Activated CD4-positive, CD25-positive, alpha-beta regulatory T cell (primary cell): ENCODE measurements around the gene LIX1.
"Not testable (repeated sequence)": the region's sequence is repeated elsewhere in the genome, so short reads cannot be mapped to it uniquely, and the experiment has no call there.

Experiments
- DNase-seq, 4 experiments: peaks; one replicate each; lab custom pipeline; 2025; lab: John Stamatoyannopoulos, UW

LIX1 gene

DNA sequence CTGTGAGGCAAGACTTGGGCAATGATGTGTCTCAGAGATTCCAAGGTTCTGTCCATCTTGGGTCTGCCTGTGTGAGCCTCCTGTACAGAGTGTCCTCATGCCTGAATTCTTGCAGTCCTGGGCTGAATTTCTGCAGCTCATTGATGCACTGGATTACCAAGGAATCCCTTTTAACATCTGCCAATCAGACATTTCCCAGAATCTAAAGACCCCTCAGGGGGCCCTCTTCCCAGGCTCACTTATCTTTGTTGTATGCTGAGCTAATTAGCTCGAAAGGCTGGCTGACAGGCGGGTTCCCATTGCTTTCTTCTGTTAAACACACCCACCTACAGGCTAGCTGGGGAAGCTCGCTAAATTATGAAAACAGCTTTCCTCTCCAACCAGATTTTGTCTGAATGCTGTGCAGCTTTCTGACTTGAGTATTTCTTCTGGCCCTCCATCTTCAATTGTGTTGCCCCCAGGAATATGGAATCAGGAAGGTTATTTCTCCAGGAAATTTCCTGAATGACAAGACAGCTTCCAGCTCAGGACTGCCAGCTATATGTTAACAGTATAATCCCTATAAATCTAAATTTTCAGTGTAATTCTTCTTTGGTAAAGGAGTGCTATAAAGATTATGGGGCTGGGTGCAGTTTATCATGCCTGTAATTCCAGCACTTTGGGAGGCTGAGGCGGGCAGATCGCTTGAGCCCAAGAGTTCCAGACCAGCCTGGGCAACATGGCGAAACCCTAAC is at the start of gene LIX1:
LIX1 (minus strand) TSS at position 91 of the 734 bp plus-strand sequence; CDS start at position 56, 35 bp downstream.
- no peak for DNase-seq

DNA sequence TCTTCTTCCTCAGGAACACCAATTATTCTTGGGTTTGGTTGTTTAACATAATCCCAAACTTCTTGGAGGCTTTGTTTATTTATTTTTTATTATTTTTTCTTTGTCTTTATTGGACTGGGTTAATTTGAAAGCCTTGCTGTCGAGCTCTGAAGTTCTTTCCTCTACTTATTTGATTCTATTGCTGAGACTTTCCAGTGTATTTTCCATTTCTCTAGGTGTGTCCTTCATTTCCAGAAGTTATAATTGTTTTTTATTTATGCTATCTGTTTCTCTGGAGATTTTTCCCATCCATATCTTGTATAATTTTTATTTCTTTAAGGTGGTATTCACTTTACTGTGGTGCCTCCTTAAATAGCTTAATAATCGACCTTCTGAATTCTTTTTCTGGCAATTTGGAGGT is 49.5 kb upstream of the LIX1 start:
- no peak for DNase-seq

DNA sequence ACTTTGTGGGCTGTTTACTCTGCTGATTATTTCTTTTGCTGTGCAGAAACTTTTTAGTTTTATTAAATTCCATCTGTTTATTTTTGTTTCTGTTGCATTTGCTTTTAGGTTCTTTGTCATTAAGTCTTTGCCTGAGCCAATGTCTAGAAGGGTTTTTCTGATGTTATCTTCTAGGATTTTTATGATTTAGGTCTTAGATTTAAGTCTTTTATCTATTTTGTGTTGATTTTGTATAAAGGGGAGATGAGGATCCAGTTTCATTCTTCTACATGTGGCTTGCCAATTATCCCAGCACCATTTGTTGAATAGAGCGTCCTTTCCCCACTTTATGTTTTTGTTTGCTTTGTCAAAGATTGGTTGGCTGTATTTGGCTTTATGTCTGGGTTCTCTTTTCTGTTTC is 47.1 kb upstream of the LIX1 start:
- not testable (repeated sequence) for DNase-seq

DNA sequence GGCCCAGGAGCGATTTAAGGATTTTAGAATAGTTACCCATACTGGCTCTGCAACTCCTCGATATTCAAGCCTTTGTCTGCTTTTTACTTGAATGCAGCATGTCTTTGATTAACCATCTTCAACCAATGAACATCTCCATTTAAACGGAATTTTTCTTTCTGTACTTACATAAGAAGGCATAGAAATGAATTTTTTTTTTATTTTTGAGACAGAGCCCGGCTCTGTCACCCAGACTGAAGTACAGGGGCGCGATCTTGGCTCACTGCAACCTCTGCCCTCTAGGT is 41.5 kb upstream of the LIX1 start:
- no peak for DNase-seq

DNA sequence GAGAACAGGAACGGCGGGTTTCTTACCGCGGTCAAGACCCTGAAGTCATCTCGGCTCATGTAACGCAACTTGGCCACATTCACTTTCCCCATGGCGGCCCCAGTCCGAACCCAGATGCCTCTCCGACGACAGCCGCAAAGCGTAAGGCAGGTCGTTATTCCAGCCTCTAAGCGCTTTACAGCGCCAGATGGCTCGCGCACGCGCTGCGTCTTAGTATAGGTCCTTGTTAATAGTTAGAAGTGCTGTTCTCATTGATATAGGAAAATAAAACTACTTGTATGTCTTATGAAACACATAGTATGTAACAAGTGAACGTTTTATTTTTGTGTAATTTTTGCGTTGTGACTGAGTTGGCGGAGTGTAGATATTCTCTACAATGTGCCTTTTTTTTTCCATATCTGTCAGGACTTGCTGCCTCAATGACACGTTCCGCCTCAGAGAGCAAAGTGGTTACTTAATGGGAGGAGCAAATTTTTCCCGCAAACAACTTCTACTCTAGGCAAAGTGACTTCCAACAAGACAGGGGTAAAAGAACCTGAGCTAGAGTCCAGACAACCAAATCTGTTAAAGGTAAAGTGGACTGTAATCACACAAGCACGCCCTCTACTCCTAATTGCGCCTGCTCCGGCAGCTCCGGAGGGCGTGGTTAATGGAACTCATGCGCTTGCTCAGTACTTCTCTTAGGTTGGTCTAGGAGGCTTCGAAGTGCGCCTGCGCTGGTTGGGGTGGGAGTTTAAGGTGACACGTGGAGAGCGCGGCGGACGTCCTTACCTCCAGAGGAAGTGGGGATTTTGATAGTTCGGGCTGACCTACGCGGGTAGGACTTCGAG is 40.9 kb upstream of the LIX1 start, which contains the start of gene RIOK2:
RIOK2 (minus strand) TSS at position 148 of the 830 bp plus-strand sequence; CDS start at position 92, 56 bp downstream.
- DNase-seq = peak; percentile 71 to 84 (median 80)

DNA sequence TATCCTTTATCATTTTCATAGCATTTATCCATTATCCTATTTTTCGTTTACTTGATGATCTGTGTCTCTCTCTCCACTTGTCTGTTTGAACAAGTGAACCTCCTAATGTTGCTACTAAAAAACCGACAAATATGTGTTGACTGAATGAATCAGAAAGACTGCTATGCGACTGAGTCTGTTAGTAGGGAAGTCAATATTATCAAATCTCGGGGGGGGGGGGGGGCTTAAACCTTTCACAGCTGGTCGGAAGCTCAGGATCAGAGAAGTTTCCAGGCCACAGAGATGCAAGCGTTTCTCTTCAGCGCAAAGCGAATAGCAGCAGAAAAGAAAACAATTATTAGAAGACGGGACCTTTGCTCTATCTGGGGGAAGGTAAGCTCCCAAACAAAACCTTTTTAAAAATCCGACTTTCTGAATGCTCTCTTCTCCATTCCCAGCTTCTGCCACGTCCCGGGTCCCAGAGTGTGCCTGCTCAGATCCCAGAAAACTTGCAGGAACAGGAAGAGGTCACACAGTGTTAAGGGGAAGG is 40.2 kb upstream of the LIX1 start:
- DNase-seq = no peak

DNA sequence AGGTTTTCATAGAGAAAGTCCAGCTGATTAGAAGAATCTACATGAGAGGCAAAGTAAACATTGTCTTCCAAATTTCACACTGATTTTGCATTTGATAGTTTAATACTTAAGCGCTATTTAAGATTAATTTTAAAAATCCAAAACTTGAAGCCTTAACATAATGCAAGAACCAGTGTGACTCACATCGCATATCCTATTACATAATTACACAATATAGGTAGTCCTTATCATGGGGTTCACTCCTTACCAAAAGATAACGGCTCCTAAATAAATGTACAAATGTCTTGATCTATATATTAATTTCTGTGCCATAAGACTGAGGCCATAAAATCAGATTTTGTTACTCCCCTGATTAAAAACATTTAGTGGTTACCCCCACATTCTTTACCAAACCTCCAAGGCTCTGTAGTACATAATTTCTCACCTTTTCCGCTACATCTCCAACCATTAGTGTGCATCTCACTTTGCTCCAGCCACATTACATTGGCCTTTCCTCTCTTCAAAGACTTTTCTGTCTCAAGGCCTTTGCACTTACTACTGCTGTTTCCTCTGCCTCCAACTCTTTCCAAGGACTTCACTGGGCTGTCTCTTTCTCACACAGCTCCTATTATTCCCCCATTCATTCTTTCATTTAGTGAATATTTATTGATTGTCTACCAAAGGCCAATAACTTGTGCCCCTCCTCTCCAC is 39.6 kb upstream of the LIX1 start:
- no peak for DNase-seq

DNA sequence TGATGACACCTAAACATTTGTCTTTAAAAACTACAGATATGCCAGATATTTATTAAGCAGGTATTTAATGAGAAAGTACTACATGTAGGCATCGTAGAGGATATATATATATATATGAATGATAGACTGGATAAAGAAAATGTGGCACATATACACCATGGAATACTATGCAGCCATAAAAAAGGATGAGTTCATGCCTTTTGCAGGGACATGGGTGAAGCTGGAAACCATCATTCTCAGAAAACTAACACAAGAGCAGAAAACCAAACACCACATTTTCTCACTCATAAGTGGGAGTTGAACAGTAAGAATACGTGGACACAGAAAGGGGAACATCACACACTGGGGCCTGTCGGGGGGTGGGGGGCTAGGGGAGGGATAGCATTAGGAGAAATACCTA is 37.0 kb upstream of the LIX1 start:
- DNase-seq = not testable (repeated sequence)

DNA sequence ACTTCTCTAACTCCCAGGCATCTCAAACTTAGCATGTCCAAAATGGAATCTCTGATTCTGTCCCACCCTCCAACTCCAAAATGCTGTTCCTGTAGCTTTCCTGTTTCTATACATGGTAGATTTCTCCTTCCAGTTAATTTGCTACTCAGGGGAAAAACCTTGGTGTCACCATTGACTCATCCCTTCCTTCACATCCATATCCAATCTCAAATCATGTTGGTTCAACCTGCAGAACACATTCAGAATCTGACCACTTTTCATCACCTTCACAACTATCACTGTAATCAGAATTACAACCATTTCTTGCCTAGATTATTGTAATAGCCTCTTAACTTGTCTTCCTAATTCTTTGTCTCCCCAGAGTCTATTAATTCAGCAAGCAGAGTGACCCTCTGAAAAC is 29.8 kb upstream of the LIX1 start:
- DNase-seq = no peak

DNA sequence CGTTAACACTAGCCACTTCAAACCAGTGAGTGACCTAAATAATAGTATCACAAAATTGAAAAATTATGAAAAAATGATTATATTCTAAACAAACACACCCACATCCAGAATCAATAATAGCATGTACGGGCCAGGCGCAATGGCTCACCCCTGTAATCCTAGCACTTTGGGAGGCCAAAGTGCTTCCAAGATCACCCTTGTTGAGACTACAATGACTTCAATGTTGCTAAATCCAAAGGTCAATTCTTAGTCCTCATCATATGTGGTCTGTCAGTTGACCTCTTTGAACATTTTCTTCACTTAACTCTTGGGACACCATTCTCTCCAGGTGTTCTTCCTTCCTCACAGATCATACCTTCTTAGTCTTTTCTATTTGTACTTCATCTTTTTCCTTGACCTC is 29.3 kb upstream of the LIX1 start:
- no peak for DNase-seq

DNA sequence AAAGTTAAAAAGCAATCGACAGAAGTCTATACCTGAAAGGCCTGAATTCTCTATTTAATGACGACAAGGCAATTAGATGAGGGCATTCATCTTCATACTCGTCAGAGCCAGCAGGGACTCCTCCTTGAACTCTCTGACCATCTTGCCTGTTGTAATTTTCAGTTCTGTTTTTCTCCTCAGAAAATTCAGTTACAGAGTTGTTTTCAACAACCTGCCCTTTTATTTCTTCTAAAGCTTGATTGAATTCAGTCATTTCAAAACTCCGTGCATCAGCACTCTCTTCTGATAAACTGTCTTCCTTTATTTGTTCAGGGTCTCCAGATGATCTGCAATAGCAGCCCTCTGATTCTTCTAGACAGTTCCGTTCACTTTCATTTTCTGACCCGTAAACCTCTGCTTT is 25.0 kb upstream of the LIX1 start:
- DNase-seq = no peak

DNA sequence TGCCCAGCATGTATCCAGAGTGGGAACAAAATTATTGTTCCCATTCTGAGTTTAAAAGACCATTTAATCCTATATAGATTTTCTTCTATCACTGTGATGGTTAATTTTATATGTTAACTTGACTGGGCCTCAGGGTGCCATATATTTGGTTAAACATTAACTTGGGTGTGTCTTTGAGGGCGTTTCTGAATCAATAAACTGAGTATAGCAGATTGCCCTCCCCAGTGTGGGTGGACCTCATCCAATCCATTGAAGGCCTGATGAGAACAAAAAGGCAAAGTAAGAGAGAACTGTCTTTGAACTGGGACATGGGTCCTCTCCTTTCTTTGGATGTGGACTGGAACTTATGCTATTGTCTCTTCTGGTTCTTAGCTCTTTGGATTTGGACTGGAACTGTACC is 23.3 kb upstream of the LIX1 start:
- DNase-seq = no peak

DNA sequence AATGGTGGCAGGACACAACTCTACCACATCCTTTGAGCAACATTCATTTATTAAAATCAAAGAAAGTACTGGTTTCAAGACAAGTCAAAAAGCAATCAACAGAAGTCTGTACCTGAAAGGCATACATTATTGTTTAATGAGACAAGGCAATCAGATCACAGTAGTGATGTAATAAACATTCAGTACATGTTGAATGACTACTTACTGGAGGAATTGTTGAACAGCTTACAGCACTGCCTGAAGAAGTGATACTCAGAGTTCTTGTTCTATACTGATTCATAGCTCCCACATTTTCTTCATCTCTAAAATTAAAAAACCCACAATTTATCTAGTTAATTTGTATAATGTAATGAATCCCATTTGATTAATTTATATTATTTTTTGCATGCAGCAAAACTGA is 22.4 kb upstream of the LIX1 start:
- no peak for DNase-seq

DNA sequence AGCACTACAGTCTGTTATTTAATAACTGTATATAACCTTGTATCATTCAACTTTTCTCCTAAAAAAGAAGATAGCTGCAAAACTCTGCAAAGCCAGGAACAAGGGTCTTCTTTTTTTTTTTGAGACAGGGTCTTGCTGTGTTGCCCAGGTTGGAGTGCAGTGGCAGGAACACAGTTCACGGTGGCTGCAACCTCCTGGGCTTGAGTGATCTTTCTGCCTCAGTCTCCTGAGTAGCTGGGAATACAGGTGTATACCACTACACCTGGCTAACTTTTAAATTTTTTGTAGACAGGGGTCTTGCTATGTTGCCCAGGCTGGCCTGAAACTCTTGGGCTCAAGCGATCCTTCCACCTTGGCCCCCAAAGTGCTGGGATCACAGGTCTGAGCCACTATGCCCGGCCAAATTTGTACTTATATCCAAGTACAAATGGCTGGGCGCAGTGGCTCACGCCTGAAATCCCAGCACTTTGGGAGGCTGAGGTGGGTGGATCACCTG is 21.4 kb upstream of the LIX1 start:
- DNase-seq = no peak

DNA sequence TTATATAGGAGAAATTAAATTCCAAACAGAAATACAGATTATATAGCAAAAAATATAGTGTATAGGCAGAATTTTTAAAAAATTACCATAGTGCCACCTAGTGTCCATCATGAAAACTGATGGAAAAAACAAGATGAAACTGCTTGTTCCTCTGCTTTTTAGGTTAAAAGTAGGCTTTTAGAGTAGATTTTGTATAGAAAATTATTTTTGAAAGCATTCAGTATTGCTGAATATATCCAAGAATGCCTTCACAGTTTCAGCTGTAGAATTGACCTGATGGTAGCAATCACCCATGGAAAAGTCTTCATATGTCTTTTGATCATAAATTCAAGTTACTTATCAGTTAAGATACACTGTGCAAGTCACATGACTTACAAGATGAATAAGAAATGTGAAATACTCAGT is 21.0 kb upstream of the LIX1 start:
- DNase-seq = no peak

DNA sequence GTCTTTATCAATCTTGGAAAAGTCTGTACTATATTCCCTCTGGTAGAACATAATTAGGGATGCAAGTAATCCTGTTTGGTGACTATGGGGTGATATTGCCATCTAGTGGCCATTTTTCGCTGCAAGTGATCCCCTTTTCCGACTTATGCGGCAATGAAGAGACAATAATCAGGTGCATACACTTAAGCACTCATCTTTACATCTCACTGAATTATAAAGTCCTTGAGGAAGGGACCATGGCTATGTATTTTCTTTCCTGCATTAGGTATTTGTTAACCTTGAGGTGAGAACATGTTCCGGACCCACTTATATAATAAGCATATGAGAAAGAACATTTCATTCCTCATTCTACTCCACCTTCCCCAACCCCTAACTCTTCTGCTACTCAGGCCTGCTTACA is 19.6 kb upstream of the LIX1 start:
- peak in 3 of 4 experiments; percentile 6 to 7 (median 7) for DNase-seq

DNA sequence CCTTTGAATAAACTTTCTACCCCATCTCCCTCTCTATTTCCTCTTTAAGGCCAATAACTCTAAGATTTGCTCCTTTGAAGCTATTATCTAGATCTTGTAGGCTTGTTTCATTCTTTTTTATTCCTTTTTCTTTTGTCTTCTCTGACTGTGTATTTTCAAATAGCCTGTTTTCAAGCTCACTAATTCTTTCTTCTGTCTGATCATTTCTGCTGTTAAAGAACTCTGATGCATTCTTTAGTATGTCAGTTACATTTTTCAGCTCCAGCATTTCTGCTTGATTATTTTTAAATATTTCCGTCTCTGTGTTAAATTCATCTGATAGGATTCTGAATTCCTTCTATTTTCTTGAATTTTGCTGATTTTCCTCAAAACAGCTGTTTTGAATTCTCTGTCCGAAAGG is 15.3 kb upstream of the LIX1 start:
- no peak for DNase-seq

DNA sequence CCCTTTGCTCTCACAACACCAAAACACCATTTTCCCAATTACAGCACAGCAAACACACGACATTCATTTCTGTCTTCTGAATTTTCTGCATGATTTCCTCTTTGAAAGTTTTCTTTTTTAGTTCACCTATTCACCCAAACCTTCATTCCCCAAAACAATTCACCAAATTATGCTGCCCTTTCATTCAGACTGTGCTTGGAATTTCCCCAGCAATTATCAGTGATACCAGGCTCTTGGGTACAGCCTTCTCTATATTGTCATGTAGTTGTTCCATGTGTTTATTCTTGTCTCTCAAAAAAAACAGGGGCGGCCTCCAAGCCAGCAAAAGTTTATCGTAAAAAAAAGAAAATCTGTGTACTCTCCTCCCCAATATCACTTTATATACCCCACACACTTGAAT is 9.0 kb upstream of the LIX1 start:
- no peak for DNase-seq

DNA sequence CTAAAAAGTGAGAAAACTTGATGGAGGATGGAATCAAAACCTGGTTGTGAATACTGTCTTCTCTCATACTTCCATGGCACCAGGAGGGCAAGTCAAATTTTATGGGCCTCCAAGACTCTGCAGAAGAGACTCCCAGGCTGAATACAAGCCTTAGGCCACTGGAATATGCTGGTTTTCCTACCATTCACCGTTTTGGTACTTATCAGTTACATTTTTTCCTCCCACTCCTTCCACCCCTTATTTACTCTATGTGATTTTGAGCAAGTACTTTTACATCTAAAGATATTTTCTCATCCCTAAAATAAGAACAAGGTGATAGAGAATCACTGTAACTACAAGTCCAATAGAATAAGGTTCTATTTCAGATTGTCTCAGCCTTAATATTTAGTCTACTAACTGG is 8.0 kb upstream of the LIX1 start:
- DNase-seq = no peak

DNA sequence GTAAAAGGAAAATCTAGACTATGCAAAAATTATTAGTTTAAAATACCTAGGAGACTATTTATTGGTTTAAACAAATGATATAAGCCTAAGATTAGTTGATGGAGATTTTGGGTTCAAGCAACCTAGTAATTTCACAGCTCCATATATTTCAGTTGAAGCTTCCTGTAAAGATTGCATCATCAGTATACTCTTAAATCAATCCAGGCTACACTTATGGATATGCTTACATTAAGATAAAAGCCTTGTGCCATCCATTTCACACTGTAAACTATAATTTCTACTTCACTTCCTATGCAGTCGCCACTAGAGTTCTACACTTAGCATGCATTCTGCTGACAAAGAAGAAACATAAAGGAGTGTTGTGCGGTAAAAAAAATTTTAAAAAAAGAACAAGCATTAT is 7.3 kb upstream of the LIX1 start:
- DNase-seq = no peak

DNA sequence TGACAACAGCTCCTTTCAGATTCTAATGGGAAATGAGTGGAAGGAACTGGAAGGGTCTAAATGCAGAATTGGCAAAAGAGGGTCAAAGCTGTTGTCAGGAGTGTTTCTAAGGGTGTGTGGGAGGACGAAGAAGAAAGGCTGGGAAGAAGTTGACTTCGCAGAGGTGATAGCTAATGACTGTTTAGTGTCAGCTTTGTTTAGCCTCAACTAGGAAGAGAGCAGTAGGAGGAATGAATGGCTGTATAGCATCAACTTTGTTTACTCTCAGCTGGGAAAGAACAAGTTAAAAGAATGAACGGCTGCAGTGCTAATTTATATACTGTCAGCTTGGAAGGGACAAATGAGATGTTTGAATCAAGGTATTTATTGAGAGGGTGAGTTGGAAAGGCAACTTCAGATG is 5.9 kb upstream of the LIX1 start:
- no peak for DNase-seq

DNA sequence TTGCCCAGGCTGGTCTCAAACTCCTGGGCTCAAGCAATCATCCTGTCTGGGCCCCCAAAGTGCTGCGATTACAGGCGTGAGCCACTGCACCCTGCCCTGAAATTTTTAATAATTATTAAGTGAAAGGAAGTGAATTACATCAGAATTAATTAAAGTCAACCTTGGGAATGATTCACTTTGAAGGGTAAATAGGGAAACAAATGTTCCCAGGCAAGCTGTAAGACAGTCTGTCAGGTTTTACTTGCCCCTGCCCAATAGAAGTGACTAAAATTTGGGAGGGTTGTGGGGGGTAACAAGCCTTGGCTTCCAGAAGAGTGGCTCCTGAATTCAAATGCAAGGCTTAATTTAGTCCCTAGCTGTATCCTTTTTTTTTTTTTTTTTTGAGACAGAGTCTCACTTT is 1.3 kb upstream of the LIX1 start:
- DNase-seq = no peak

DNA sequence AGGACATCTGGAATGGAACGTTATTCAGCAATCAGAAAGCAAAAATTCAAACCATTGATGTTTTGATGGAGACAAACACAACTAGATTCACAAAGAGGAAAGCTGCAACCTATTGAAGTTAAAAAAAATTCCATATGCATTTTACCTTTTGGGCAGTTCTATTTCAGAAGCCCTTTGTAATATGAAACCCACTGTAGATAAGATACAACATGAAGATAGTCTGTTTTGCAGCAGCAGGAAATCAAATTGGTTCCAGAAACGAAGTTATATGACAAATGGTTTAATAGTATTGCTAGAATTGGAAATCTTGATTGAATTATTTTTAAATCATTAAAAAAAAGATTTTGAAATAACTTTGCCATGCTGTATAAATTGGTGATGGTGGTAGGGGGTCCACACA is 872 bp downstream of the LIX1 start:
- no peak for DNase-seq
